Measurements from ENCODE around the gene INTS6.

INTS6 gene

GRCh38 chr13:51373451-51373850 is 79.4 kb downstream of the INTS6 start:
- no peak overlapping the region for H3K4me3 ChIP-seq (ENCODE audit: low read length)
- no peak for DNase-seq (ENCODE audit: low read depth)
- TF ChIP-seq CTCF (conservative IDR thresholded peaks at IDR 0.05; ENCODE audit: low read length): no peak

GRCh38 chr13:51371768-51372399 is 81.0 kb downstream of the INTS6 start:
- TF ChIP-seq CTCF (conservative IDR thresholded peaks at IDR 0.05; ENCODE audit: low read length): no peak
- H3K4me3 ChIP-seq (ENCODE audit: low read length): no peak overlapping the region
- DNase-seq (ENCODE audit: low read depth): no peak

- no peak for DNase-seq (ENCODE audit: low read depth)
- no peak overlapping the region for H3K4me3 ChIP-seq (ENCODE audit: low read length)
- TF ChIP-seq CTCF (conservative IDR thresholded peaks at IDR 0.05; ENCODE audit: low read length): no peak
These were observed 82.0 kb downstream of the INTS6 start for GRCh38 chr13:51370811-51371210.

- peak; percentile 59 for DNase-seq (ENCODE audit: low read depth)
- H3K4me3 ChIP-seq (ENCODE audit: low read length): no peak overlapping the region
- TF ChIP-seq CTCF (conservative IDR thresholded peaks at IDR 0.05; ENCODE audit: low read length): no peak
These were observed 82.7 kb downstream of the INTS6 start for GRCh38 chr13:51370116-51370515.

- peak; percentile 63 for DNase-seq (ENCODE audit: low read depth)
- TF ChIP-seq CTCF (conservative IDR thresholded peaks at IDR 0.05; ENCODE audit: low read length): no peak
- H3K4me3 ChIP-seq (ENCODE audit: low read length): no peak overlapping the region
These were observed 88.3 kb downstream of the INTS6 start for GRCh38 chr13:51364404-51365008.

DNA sequence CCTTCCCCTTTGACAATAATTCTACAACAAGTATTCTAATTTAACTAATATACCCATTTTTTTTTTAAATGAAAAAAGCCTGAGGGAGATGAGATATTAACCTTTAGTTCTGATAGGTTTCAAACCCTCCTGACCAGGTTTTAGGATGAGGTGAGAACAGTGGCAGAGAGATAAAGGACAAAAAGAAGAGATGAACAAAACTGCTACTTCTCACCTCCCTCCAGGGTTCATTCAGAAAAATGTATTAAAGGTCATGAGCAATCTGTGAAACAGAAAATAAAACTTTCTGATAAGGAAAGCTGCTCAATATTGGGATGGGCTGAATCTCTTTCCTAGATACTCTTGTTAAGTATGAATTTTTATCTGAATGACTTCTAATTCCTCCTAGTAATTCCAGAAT is 89.2 kb downstream of the INTS6 start:
- no peak for DNase-seq (ENCODE audit: low read depth)
- no peak for TF ChIP-seq CTCF (conservative IDR thresholded peaks at IDR 0.05; ENCODE audit: low read length)
- no peak overlapping the region for H3K4me3 ChIP-seq (ENCODE audit: low read length)

DNA sequence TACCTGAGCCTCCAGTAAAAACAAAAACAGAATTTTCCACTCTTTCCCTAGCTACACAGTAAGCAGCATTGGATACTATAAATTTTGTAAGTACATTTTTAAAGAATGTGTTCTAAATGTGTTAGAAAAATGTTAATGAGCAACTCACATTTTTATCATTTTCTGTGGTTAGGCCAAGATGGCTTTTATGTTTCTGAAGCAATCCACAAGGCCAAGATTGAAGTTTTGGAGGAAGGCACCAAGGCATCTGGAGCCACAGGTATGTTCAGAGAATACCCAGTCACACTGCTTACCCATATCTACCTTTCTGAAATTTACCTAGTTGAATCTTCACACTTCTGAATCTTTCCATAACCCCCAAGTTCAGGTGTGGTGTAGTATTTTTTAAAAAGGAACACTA is 91.7 kb downstream of the INTS6 start:
- TF ChIP-seq CTCF (conservative IDR thresholded peaks at IDR 0.05; ENCODE audit: low read length): no peak
- peak; percentile 74 for DNase-seq (ENCODE audit: low read depth)
- no peak overlapping the region for H3K4me3 ChIP-seq (ENCODE audit: low read length)
